Neural cell (in vitro differentiated cells): ENCODE results near the gene UBE3B. TPM values are rescaled to one million over a fixed set of nuclear protein-coding genes. Genes with fewer than 3 reads are reported as not detected.

Experiments used
- H2AFZ ChIP-seq: fragments of 200-600, 300-800 bp; sonication (generic), shearing (Covaris generic); 2 replicates; pipeline ENCODE4 v1.6.0; 2014; ENCODE audit warnings: low read depth, mild to moderate bottlenecking, antibody characterized with exemption, low read length, moderate library complexity
- H3F3A ChIP-seq: fragments of 200-600 bp; shearing (Covaris generic); 2 replicates; pipeline ENCODE4 v1.6.1; 2016; ENCODE audit warnings: mild to moderate bottlenecking, moderate library complexity, mixed read lengths, antibody characterized with exemption, low read length; ENCODE audit not compliant: insufficient read depth, poor library complexity, severe bottlenecking
- H3K27ac ChIP-seq: fragments of 200-600, 300-800 bp; sonication (generic), shearing (Covaris generic); 2 replicates; pipeline ENCODE4 v1.5.1; 2014; ENCODE audit warnings: mild to moderate bottlenecking, low read length, moderate library complexity
- H3K27me3 ChIP-seq: fragments of 300-800, 200-600 bp; sonication (generic), shearing (Covaris generic); 2 replicates; pipeline ENCODE4 v1.6.0; 2014; ENCODE audit warnings: mild to moderate bottlenecking, low read depth, low read length, moderate library complexity; ENCODE audit not compliant: insufficient read depth
- H3K36me3 ChIP-seq: fragments of 300-800, 200-600 bp; sonication (generic), shearing (Covaris generic); 2 replicates; pipeline ENCODE4 v1.5.1; 2014; ENCODE audit warnings: mild to moderate bottlenecking, antibody characterized with exemption, low read length, moderate library complexity; ENCODE audit not compliant: insufficient read depth
- H3K4me2 ChIP-seq: fragments of 300-800, 200-600 bp; sonication (generic), shearing (Covaris generic); 2 replicates; pipeline ENCODE4 v1.6.0; 2014; ENCODE audit warnings: mild to moderate bottlenecking, low read length
- H3K4me3 ChIP-seq: fragments of 300-800, 200-600 bp; sonication (generic), shearing (Covaris generic); 2 replicates; pipeline ENCODE4 v1.5.1; 2014; ENCODE audit warnings: mild to moderate bottlenecking, low read length, moderate library complexity
- H3K79me2 ChIP-seq: fragments of 200-600 bp; shearing (Covaris generic); replicated peaks from 2 replicates; pipeline ENCODE4 v1.6.0; 2014; ENCODE audit warnings: mild to moderate bottlenecking, low read length, moderate library complexity; ENCODE audit not compliant: insufficient read depth
- H3K9ac ChIP-seq: fragments of 300-800, 200-600 bp; sonication (generic), shearing (Covaris generic); 2 replicates; pipeline ENCODE4 v1.6.1; 2016; ENCODE audit warnings: mild to moderate bottlenecking, low read length, mixed read lengths
- H3K9me2 ChIP-seq: fragments of 200-600 bp; shearing (Covaris generic); 2 replicates; pipeline ENCODE4 v1.6.1; 2016; ENCODE audit warnings: mild to moderate bottlenecking, low read length, mixed read lengths; ENCODE audit not compliant: insufficient read depth
- H3K9me3 ChIP-seq: fragments of 200-600, 300-800 bp; sonication (generic), shearing (Covaris generic); 2 replicates; pipeline ENCODE4 v1.6.1; 2016; ENCODE audit warnings: mild to moderate bottlenecking, mixed run types, low read length, moderate library complexity, mixed read lengths
- H4K20me1 ChIP-seq: fragments of 200-600 bp; shearing (Covaris generic); 2 replicates; pipeline ENCODE4 v1.6.1; 2016; ENCODE audit warnings: mild to moderate bottlenecking, mixed run types; ENCODE audit not compliant: insufficient read depth
- CTCF ChIP-seq: fragments of 450-650 bp; IDR thresholded peaks from 2 replicates; pipeline ENCODE4 v1.5.1; 2014; ENCODE audit warnings: antibody characterized with exemption, mild to moderate bottlenecking, moderate library complexity; ENCODE audit not compliant: poor library complexity, severe bottlenecking
- EP300 ChIP-seq: fragments of 450-650 bp; conservative IDR thresholded peaks from 2 replicates; pipeline ENCODE4 v1.6.1; 2014; ENCODE audit warnings: antibody characterized with exemption, mild to moderate bottlenecking, moderate library complexity; ENCODE audit not compliant: poor library complexity, severe bottlenecking
- EZH2 ChIP-seq: fragments of 200-600, 300-800 bp; shearing (Covaris generic), sonication (generic); IDR thresholded peaks from 2 replicates; pipeline ENCODE4 v1.6.1; 2014; ENCODE audit warnings: antibody characterized with exemption, low read length, borderline replicate concordance, mild to moderate bottlenecking; ENCODE audit not compliant: insufficient read depth, poor library complexity, severe bottlenecking
- MXI1 ChIP-seq: fragments of 450-650 bp; conservative IDR thresholded peaks from 2 replicates; pipeline ENCODE4 v1.6.1; 2014; ENCODE audit warnings: antibody characterized with exemption, mild to moderate bottlenecking; ENCODE audit not compliant: poor library complexity, severe bottlenecking
- POLR2AphosphoS5 ChIP-seq: IDR thresholded peaks from 2 replicates; pipeline ENCODE4 v1.6.1; 2012
- RAD21 ChIP-seq: fragments of 450-650 bp; conservative IDR thresholded peaks from 2 replicates; pipeline ENCODE4 v1.6.1; 2014; ENCODE audit warnings: antibody characterized with exemption, mild to moderate bottlenecking, moderate library complexity
- REST ChIP-seq: IDR thresholded peaks from 2 replicates; pipeline ENCODE4 v1.6.1; 2012; ENCODE audit warnings: borderline replicate concordance
- SMC3 ChIP-seq: fragments of 450-650 bp; conservative IDR thresholded peaks from 2 replicates; pipeline ENCODE4 v1.6.1; 2014; ENCODE audit warnings: antibody characterized with exemption, mild to moderate bottlenecking, moderate library complexity; ENCODE audit not compliant: poor library complexity
- TAF1 ChIP-seq: IDR thresholded peaks from 2 replicates; pipeline ENCODE4 v1.6.1; 2012; ENCODE audit warnings: low read depth
- polyA plus RNA-seq: library from polyadenylated mRNA; depleted of rRNA; stranded (reverse); fragments of >200 nt; gene quantifications from 2 replicates; pipeline ENCODE4 v1.2.3, GENCODE V29; 2014

UBE3B gene
- polyA plus RNA-seq, 1 donor from 2014 or later = 21.7 TPM

- no peaks in the 10 kb centered on the region for H3K9me2 ChIP-seq
- peaks cover 16% of the 10 kb centered on the region for H3K79me2 ChIP-seq
- no peak overlapping the region for H3K4me3 ChIP-seq
- peaks cover 8% of the 10 kb centered on the region for H3K36me3 ChIP-seq
- H3K27me3 ChIP-seq = no peaks in the 10 kb centered on the region
- no peak overlapping the region for H3K27ac ChIP-seq
- TF ChIP-seq POLR2AphosphoS5 (no peak), SMC3 (no peak), REST (no peak), EZH2 (no peak), TAF1 (no peak), RAD21 (no peak), MXI1 (no peak), EP300 (no peak), CTCF (no peak)
- H3K9me3 ChIP-seq = no peaks in the 10 kb centered on the region
- H3K4me2 ChIP-seq = no peak overlapping the region
- H3F3A ChIP-seq = no peaks in the 10 kb centered on the region
- no peak overlapping the region for H3K9ac ChIP-seq
- H4K20me1 ChIP-seq = no peaks in the 10 kb centered on the region
- H2AFZ ChIP-seq = no peak overlapping the region
These were observed 5.9 kb downstream of the UBE3B start for GRCh38 chr12:109483346-109483745.

- peaks cover 8% of the 10 kb centered on the region for H3K36me3 ChIP-seq
- H3K27me3 ChIP-seq = no peaks in the 10 kb centered on the region
- no peaks in the 10 kb centered on the region for H3K9me3 ChIP-seq
- H4K20me1 ChIP-seq = no peaks in the 10 kb centered on the region
- H3K27ac ChIP-seq = no peak overlapping the region
- H3K79me2 ChIP-seq = peaks cover 6% of the 10 kb centered on the region
- no peaks in the 10 kb centered on the region for H3F3A ChIP-seq
- no peak overlapping the region for H3K4me2 ChIP-seq
- H3K9ac ChIP-seq = no peak overlapping the region
- no peak overlapping the region for H2AFZ ChIP-seq
- TF ChIP-seq MXI1 = no peak
- TF ChIP-seq EP300 = no peak
- no peak for TF ChIP-seq EZH2
- no peak for TF ChIP-seq CTCF
- TF ChIP-seq RAD21 = no peak
- TF ChIP-seq REST = no peak
- no peak for TF ChIP-seq TAF1
- no peak for TF ChIP-seq POLR2AphosphoS5
- no peak for TF ChIP-seq SMC3
- no peaks in the 10 kb centered on the region for H3K9me2 ChIP-seq
- no peak overlapping the region for H3K4me3 ChIP-seq
These were observed 7.8 kb downstream of the UBE3B start for GRCh38 chr12:109485201-109485600.
